ENCODE data around the gene ZNF415.
A peak's percentile ranks its signal among the peaks of the same experiment; 100 is the strongest.
"Not testable (repeated sequence)": the region's sequence is repeated elsewhere in the genome, so short reads cannot be mapped to it uniquely, and the experiment has no call there.

Gene ZNF415

DNA sequence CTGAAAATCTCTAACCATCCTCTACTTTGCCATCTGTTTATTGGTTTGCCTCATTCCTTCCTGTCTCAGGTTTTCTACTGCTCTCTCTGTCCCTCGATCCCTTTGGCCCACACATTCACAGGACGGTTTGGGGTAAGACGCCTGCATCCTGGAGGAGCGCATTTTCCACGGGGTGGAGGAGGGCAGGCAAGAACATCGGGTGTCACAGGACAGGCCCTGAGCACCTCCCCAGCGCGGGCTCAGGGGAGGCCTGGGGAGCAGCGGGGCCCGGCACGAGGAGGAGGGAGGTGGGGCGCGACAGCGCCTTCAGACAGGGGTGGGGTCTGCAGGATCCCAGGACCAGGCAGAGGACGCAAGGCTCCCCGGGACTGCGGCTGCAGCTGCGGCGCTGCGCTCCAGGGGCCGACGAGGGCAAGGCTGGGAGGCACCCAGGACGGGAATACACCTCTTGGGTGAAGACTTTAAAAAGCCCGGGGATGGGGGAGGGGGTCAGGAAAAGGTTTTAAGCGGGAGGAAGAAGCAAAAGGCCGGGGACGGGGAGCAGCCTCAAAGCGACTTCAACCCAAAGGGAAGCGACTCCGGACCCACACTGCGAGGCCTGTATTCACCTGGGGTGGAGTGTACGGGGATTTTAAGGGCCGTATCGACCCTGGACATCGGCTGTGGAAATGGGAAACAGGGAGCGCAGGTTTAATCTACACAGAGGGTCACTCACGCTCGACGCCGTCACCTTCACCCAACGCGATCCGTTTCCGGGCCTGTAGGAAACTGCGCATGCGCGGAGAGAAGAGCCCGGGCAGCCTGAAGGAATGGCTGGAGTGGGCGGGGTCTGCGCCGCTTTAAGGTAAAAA, at the start of gene ZNF415:
TSS of gene ZNF415 (minus strand) at position 770 of the 851 bp plus-strand sequence. CDS start 10,234 bp downstream, outside the sequence.
- DNase-seq: peak; percentile 28

DNA sequence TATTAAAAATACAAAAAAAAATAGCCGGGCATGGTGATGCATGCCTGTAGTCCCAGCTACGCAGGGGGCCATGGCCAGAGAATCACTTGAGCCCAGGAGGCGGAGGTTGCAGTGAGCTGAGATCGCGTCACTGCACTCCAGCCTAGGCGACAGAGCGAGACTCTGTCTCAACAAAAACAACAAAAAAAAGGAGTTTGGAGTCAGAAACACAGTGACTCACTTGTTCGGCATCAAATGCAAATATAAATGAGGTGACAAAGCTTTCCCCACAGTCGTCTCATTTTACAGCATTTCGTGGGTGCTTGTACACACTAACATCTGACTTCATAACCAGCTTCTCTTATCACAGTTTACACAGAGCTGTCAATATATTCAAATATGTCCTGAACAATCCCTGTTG, 49.5 kb upstream of the ZNF415 start:
- DNase-seq: no peak

- DNase-seq: no peak
These were observed 45.3 kb upstream of the ZNF415 start for GRCh38 chr19:53177986-53178385.

- no peak for DNase-seq
These were observed 40.2 kb upstream of the ZNF415 start for GRCh38 chr19:53172889-53173288.

DNA sequence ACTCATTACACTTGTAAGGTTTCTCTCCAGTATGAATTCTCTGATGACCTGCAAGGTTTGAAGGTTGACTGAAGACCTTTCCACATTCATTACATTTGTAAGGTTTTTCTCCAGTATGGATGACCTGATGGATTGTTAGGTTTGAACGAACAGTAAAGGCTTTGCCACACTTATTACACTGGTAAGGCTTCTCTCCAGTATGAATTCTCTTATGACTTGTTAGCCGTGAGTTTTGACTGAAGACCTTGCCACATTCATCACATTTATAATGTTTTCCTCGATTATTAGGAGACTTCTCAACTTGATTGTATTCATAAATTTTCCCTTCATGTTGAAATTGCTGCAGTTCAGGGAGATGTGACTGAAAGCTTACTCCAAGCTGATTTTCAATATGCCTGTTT, 33.0 kb upstream of the ZNF415 start:
- no peak for DNase-seq

- DNase-seq: no peak
These were observed 28.4 kb upstream of the ZNF415 start for GRCh38 chr19:53161123-53161522.

DNA sequence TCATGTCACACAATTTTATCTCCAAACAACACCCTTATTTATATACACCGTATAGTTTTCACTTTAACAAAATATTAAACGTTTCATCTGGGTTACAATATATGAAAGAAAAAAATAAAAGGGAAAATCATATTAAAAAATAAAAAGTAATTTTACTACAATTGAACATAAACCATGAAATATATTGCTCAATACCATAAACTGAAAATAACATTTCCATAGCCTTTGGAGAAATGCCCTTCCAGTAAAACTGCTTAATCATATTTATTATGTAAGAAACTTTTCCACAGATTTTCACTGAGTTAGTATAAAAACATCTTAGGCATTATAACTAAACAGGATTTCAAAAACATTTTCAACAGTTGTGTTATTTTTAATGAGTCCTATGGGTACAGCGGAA, 27.6 kb upstream of the ZNF415 start:
- DNase-seq: no peak

- DNase-seq: peak; percentile 28
These were observed 25.5 kb upstream of the ZNF415 start for GRCh38 chr19:53158119-53158656.

DNA sequence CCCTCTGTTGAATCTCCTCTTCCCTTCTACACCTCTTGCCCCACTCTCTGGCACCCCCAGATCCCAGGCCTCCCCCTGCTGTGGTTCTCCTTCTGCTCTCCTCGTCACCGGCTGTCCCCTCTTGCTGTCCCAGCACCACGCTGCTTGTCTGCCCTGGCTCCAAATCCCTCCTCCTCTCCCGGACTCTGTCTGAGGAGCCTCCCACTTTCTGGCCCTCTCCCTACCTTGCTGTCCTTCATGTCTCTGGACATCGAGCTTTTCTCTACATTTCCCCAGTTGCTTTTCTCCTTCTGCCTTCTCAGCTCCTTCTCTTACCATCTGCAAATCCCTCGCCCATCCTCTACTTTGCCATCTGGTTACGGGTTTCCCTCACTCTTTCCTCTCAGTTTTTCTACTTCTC, 24.9 kb upstream of the ZNF415 start:
- DNase-seq: no peak

DNA sequence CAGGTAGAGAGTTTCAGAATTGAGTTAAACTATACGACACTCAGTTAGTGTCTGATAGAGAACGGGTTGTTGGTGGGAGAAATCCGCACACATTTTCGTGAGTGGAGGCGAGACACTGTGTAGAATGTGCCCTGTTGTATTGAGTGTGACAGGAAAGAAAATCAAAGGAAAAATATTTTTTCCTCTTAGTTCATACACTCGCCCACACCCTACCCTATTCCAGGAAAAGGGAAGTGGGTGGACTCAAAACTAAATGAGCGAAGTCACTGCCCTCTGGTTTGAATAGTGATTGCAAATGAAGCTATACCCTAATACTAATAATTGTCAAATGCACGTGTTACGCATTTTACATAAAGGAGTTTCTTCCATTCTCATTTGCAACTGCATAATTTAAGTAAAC, 24.1 kb upstream of the ZNF415 start:
- DNase-seq: no peak

- DNase-seq: no peak
These were observed 14.9 kb upstream of the ZNF415 start for GRCh38 chr19:53147645-53148044.

GRCh38 chr19:53140351-53140750, 7.6 kb upstream of the ZNF415 start:
- DNase-seq: no peak

DNA sequence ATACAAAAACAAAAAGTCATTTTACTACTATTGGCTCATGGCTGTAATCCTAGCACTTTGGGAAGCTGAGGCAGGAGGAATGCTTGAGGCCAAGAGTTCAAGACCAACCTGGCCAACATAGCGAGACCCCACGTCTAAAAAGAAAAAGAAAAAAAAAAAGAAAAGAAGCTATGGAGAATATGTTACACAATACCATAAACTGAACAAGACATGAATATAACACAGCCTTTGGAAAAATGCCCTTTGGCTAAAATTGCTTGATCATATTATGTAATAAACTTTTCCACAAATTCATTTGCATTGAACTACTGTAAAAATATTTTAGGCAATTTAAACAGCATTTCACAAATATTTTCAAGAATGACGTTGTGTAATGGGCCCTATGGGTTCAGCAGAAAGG, 3.7 kb upstream of the ZNF415 start:
- no peak for DNase-seq

- DNase-seq: no peak
These were observed 983 bp downstream of the ZNF415 start for GRCh38 chr19:53131727-53132126.

GRCh38 chr19:53131085-53131590, 1.6 kb downstream of the ZNF415 start:
- no peak for DNase-seq

GRCh38 chr19:53130506-53130905, 2.2 kb downstream of the ZNF415 start:
- DNase-seq: no peak

DNA sequence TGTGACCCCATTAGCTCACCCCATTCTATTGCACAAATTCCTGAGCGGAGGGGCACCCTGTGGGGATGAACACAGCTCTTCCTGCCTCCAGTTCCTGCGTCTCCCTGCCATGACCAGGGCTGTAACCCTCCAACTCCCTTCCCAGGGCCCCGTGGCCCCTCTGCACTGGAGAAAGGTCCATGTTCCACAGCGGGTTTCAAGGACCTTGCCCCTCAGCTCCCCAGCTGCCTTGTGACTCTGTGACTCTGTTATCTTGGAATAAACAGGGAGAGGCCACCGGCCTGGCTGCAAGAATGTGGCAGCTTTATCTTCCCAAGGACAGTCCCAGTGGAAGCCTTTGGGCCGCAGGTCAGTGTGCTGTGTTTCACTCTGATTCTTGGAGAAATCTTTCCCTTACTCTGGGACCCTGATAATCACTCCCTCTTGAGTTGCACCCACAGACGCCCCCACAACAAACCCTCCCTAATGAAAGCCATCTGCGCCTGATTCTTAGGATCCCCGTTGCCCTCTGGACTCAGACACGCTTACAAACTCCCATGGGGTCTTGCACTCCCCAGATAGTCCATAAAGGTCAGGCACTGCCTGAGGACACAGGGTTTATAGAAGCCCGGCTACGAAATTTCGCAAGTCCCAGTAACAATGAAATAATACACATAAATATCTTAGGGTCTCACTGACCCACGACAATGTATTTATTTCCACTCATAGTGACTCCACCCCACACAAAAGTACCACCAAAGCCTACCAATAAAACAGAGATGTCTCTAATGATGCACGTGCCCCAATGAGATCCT, 5.8 kb downstream of the ZNF415 start:
- not testable (repeated sequence) for DNase-seq

- no peak for DNase-seq
These were observed 9.3 kb downstream of the ZNF415 start for GRCh38 chr19:53123400-53123799.

- DNase-seq: no peak
These were observed 20.4 kb downstream of the ZNF415 start for GRCh38 chr19:53112286-53112685.

GRCh38 chr19:53109527-53109926, 23.2 kb downstream of the ZNF415 start:
- no peak for DNase-seq

- DNase-seq: peak; percentile 99
These were observed 29.2 kb downstream of the ZNF415 start, which contains the start of gene ZNF160 for GRCh38 chr19:53103234-53104203. ZNF160 (minus strand) TSS chr19:53103422; CDS start chr19:53086276, 17,146 bp downstream.

DNA sequence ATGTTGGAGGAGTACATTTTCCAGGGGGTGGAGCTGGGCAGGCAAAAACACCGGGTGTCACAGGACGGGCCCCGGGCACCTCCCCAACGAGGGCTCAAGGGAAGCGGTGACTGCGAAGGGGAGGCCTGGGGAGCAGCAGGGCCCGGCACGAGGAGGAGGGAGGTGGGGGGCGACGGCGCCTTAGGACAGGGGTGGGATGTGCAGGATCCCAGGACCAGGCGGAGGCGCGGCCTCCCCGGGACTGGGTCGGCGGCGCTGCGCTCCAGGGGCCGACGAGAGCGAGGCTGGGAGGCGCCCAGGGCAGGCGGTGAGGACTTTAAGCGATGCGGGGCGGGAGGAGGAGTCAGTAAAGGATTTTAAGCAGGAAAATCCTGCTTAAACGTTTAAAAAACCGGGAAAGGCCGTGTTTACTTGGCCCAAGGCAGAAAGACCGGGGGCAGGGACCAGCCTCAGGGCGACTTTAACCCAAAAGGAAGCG, 29.9 kb downstream of the ZNF415 start:
- peak; percentile 26 for DNase-seq
